GM12801 (cell line): ENCODE data around the gene TTC39B.

Experiments used
- CTCF ChIP-seq: IDR thresholded peaks from one replicate; pipeline ENCODE4 v1.5.1; 2011; ENCODE audit warnings: control low read depth; ENCODE audit not compliant: insufficient read length; ENCODE audit errors: extremely low read depth

The TTC39B gene

GRCh38 chr9:15182101-15182551, 124.9 kb downstream of the TTC39B start:
- no peak for TF ChIP-seq CTCF

DNA sequence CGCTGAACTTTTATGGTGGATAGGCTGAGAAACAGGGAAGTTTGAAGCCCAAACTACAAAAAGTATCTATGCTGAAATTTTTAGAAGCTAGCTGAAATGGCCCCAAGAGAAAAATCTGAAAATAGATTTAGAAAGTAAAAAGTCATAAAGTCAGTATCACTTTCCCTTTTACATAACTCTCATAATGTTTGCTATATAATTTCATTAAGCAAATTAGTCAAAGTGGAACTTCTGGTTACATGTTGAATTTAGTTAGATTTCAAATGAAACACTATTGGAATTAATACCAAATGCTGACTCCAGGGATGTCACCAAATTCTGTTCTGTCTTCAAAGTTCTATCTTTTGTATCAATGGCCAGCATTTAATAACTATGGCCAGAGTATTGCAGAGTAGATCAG, 126.9 kb downstream of the TTC39B start:
- TF ChIP-seq CTCF: no peak

GRCh38 chr9:15178631-15179030, 128.4 kb downstream of the TTC39B start:
- no peak for TF ChIP-seq CTCF

- TF ChIP-seq CTCF: no peak
These were observed 130.2 kb downstream of the TTC39B start for GRCh38 chr9:15176836-15177235.

GRCh38 chr9:15163931-15164330, 143.1 kb downstream of the TTC39B start:
- TF ChIP-seq CTCF: no peak

GRCh38 chr9:15161753-15162152, 145.3 kb downstream of the TTC39B start:
- no peak for TF ChIP-seq CTCF

- no peak for TF ChIP-seq CTCF
These were observed 146.3 kb downstream of the TTC39B start for GRCh38 chr9:15160673-15161072.

GRCh38 chr9:15158064-15158463, 149.0 kb downstream of the TTC39B start:
- no peak for TF ChIP-seq CTCF
